K562 (cell line): Measurements from ENCODE around the gene SYT8. TPM values are rescaled to one million over a fixed set of nuclear protein-coding genes. Genes with fewer than 3 reads are reported as not detected.

Source experiments
- HEY1 ChIP-seq: fragments of 250-450 bp; sonication (Bioruptor Pico); IDR thresholded peaks from 2 replicates; pipeline ENCODE4 v1.5.0; 2020; ENCODE audit warnings: mild to moderate bottlenecking, moderate library complexity, borderline replicate concordance
- SMARCC2 ChIP-seq: fragments of 450-650 bp; IDR thresholded peaks from 2 replicates; pipeline ENCODE4 v1.6.1; 2017; ENCODE audit warnings: antibody characterized with exemption, moderate library complexity, mild to moderate bottlenecking, low read depth
- TAF15 ChIP-seq: fragments of 200-400 bp; formaldehyde crosslinking; IDR thresholded peaks from 2 replicates; pipeline ENCODE4 v1.6.1; 2017; ENCODE audit warnings: mild to moderate bottlenecking, low read depth, low read length, moderate library complexity
- polyA plus RNA-seq, 8 experiments: library from polyadenylated mRNA; depleted of rRNA in 4 of 8; stranded (reverse) in 5 of 8; unstranded in 3 of 8; fragments of >200 nt; fragmentation: Nextera tagmentation in 2 of 8; fragmentation: Illumina TruSeq in 1 of 8; extraction: Ambion mirVana in 2 of 8; extraction: Trizol in 1 of 8; gene quantifications; 2 replicates each; pipeline versions ENCODE4 v1.2.1 to v1.2.3, GENCODE V29; 2011 to 2014; ENCODE audit warnings: inconsistent platforms in 1 of 8, missing spikeins in 1 of 8
- total RNA-seq, 7 experiments: library from RNA; depleted of rRNA in 6 of 7; stranded (reverse); fragments of >200 nt in 6 of 7; fragmentation: Illumina TruSeq in 2 of 7; extraction: Trizol in 2 of 7; gene quantifications; 2 replicates each; pipeline versions ENCODE4 v1.2.1 to v1.2.3, GENCODE V29; 2011 to 2021; ENCODE audit warnings: low replicate concordance in 1 of 7
- TF ChIP-seq, protein P1 (sequence below), 2 experiments: fragments of 450-650 bp; formaldehyde crosslinking in 1 of 2; IDR thresholded peaks; 2 replicates each; pipeline versions ENCODE4 v1.4.0 to v1.6.1; 2014 to 2020; ENCODE audit warnings: mild to moderate bottlenecking in 2 of 2, borderline replicate concordance in 1 of 2, low read depth in 1 of 2
- TF ChIP-seq, protein P2 (sequence below), 2 experiments: fragments of 450-650 bp in 1 of 2; sonication (generic) in 1 of 2; formaldehyde crosslinking in 1 of 2; IDR thresholded peaks; 2 replicates each; pipeline versions ENCODE4 v1.7.1 to v1.9.0; 2016 to 2022; ENCODE audit warnings: inconsistent platforms in 1 of 2, mild to moderate bottlenecking in 1 of 2, missing genetic modification reagents in 1 of 2

Gene SYT8
- total and polyA plus RNA-seq, 9 of the 15 experiments (the other 6 are each of a cell fraction or from before 2014, with no cell fraction given): not detected

DNA sequence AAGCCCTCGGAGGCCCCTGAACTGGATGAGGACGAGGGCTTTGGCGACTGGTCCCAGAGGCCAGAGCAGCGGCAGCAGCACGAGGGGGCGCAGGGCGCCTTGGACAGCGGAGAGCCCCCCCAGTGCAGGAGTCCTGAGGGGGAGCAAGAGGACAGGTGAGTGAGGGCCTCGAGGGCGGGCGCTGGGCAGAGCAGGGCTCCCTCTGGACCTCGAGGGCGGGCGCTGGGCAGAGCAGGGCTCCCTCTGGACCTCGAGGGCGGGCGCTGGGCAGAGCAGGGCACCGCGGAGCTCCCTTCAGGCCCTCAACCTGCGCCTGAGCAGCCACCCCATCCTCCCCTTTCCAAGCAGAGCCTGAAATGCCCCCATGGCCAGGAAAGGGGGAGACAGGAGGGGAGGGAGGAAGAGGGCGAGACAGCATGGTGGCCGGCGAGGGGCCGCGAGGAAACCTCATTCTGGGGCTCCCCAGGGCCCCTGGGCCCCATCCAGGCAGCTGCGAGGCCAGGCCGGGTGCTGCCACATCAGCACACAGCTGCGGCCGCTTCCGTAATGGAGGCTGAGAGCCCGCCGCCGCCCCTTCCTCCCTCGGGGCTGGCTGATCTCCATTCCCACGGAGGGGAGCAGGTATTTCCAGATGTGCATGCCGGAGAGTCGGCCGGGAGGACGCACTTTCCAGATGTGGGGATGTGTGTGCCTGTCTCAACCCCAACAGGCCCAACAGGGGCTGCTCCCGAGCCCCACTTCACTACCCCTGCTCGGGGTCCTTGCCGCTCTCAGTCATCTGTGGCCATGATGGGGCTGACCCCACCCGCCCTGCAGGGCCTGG lies 46.9 kb downstream of the SYT8 start (continued):
- TF ChIP-seq, protein P1, sequence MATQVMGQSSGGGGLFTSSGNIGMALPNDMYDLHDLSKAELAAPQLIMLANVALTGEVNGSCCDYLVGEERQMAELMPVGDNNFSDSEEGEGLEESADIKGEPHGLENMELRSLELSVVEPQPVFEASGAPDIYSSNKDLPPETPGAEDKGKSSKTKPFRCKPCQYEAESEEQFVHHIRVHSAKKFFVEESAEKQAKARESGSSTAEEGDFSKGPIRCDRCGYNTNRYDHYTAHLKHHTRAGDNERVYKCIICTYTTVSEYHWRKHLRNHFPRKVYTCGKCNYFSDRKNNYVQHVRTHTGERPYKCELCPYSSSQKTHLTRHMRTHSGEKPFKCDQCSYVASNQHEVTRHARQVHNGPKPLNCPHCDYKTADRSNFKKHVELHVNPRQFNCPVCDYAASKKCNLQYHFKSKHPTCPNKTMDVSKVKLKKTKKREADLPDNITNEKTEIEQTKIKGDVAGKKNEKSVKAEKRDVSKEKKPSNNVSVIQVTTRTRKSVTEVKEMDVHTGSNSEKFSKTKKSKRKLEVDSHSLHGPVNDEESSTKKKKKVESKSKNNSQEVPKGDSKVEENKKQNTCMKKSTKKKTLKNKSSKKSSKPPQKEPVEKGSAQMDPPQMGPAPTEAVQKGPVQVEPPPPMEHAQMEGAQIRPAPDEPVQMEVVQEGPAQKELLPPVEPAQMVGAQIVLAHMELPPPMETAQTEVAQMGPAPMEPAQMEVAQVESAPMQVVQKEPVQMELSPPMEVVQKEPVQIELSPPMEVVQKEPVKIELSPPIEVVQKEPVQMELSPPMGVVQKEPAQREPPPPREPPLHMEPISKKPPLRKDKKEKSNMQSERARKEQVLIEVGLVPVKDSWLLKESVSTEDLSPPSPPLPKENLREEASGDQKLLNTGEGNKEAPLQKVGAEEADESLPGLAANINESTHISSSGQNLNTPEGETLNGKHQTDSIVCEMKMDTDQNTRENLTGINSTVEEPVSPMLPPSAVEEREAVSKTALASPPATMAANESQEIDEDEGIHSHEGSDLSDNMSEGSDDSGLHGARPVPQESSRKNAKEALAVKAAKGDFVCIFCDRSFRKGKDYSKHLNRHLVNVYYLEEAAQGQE (IDR thresholded peaks at IDR 0.05; ENCODE audit: borderline replicate concordance): no peak
- TF ChIP-seq, protein P1 (CRISPR knock-in tag; IDR thresholded peaks at IDR 0.05; ENCODE audit: low read depth): no peak
- TF ChIP-seq, protein P2, sequence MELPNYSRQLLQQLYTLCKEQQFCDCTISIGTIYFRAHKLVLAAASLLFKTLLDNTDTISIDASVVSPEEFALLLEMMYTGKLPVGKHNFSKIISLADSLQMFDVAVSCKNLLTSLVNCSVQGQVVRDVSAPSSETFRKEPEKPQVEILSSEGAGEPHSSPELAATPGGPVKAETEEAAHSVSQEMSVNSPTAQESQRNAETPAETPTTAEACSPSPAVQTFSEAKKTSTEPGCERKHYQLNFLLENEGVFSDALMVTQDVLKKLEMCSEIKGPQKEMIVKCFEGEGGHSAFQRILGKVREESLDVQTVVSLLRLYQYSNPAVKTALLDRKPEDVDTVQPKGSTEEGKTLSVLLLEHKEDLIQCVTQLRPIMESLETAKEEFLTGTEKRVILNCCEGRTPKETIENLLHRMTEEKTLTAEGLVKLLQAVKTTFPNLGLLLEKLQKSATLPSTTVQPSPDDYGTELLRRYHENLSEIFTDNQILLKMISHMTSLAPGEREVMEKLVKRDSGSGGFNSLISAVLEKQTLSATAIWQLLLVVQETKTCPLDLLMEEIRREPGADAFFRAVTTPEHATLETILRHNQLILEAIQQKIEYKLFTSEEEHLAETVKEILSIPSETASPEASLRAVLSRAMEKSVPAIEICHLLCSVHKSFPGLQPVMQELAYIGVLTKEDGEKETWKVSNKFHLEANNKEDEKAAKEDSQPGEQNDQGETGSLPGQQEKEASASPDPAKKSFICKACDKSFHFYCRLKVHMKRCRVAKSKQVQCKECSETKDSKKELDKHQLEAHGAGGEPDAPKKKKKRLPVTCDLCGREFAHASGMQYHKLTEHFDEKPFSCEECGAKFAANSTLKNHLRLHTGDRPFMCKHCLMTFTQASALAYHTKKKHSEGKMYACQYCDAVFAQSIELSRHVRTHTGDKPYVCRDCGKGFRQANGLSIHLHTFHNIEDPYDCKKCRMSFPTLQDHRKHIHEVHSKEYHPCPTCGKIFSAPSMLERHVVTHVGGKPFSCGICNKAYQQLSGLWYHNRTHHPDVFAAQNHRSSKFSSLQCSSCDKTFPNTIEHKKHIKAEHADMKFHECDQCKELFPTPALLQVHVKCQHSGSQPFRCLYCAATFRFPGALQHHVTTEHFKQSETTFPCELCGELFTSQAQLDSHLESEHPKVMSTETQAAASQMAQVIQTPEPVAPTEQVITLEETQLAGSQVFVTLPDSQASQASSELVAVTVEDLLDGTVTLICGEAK (IDR thresholded peaks at IDR 0.05): no peak
- TF ChIP-seq, protein P2 (CRISPR knock-in tag; IDR thresholded peaks at IDR 0.05): no peak
- TF ChIP-seq TAF15 (no peak), SMARCC2 (no peak), HEY1 (CRISPR knock-in tag) (no peak)
